Activated T-cell treated with anti-CD3 and anti-CD28 coated beads, Interleukin-2, amount 50 U/mL, for 72 hours (primary cell): ENCODE measurements around the gene DBNDD2. TPM values are rescaled to one million over a fixed set of nuclear protein-coding genes. Genes with fewer than 3 reads are reported as not detected.
A peak's percentile ranks its signal among the peaks of the same experiment; 100 is the strongest.

Source experiments
- ATAC-seq, 2 donors: fragments of 150-1000 bp; cut with Tn5 transposase; replicated peaks in 1 of 2; 2 replicates each; pipeline ENCODE4 v1.10.0; 2021; ENCODE audit warnings: moderate library complexity in 2 of 2, mild to moderate bottlenecking in 1 of 2
- DNase-seq, 2 donors: peaks; one replicate each; pipeline ENCODE4 v3.0.0; 2021 to 2022; ENCODE audit warnings: mixed read lengths in 1 of 2
- H3K27ac Mint-ChIP-seq: one replicate; pipeline ENCODE4 v1.8.0; 2022; ENCODE audit warnings: mild to moderate bottlenecking, moderate library complexity, mixed read lengths
- H3K27me3 Mint-ChIP-seq: one replicate; pipeline ENCODE4 v1.8.0; 2022; ENCODE audit warnings: low read depth, mixed read lengths
- H3K36me3 Mint-ChIP-seq, 2 donors: one replicate each; pipeline ENCODE4 v1.8.0; 2022; ENCODE audit warnings: mixed read lengths in 2 of 2, mild to moderate bottlenecking in 1 of 2; ENCODE audit not compliant: insufficient read depth in 2 of 2
- H3K4me1 Mint-ChIP-seq: one replicate; pipeline ENCODE4 v1.8.0; 2022; ENCODE audit warnings: low read depth, mixed read lengths
- H3K4me3 Mint-ChIP-seq, 2 donors: one replicate each; pipeline ENCODE4 v1.8.0; 2022; ENCODE audit warnings: mild to moderate bottlenecking in 2 of 2, mixed read lengths in 2 of 2, moderate library complexity in 2 of 2
- H3K9me3 Mint-ChIP-seq, 2 donors: one replicate each; pipeline ENCODE4 v1.8.0; 2022; ENCODE audit warnings: mixed read lengths in 2 of 2
- total RNA-seq, 2 donors: library from RNA; stranded (reverse); gene quantifications; one replicate each; pipeline ENCODE4 v1.2.3, GENCODE V29; 2022

The DBNDD2 gene
- total RNA-seq, 2 donors from 2014 or later: 28.7 to 43.4 TPM

- Mint-ChIP-seq H3K36me3 (no peaks in the 10 kb centered on the region), H3K4me1 (no peaks in the 10 kb centered on the region), H3K27ac (no peak overlapping the region), H3K27me3 (no peaks in the 10 kb centered on the region), H3K4me3 (no peak overlapping the region), H3K9me3 (no peaks in the 10 kb centered on the region)
- no peak for DNase-seq
- ATAC-seq: no peak
Measured at GRCh38 chr20:45452238-45452637, 44.1 kb downstream of the DBNDD2 start.

DNA sequence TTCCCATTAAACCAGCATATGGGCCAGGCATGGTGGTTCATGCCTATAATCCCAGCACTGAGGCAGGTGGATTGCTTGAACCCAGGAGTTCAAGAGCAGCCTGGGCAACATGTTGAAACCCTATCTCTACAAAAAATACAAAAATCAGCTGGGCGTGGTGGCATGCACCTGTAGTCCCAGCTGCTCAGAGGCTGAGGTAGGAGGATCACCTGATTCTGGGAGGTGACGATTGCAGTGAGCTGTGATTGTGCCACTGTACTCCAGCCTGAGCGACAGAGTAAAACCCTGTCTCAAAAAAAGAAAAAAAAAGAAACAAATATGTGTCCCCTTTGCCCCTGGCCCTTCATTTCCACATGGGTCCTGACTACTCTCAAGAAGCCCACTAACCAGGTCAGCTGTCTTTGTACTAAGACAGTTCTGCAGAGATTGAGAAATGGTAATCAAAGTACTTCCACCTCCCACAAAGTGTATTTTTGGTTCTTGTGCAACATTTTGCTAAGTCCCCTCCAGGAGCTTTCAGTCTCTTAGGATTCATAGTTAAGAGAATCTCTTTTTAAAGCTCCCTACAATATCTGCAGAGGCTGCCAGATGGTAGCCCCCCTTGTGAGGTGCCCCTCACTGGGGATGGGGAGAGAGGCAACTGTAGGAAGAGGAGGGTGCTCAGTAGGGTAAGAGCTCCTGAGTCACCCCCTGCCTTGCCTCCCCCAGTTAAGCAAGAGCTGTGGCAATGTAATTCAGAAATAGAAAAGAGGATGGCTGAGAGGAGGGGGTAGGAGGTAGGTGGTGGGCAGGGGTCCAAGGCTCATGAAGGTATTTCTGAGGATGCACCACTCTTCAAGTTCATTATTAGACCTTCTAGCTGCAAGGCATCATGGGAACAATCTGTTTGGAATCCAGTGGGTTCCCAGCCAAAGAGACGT is 44.9 kb downstream of the DBNDD2 start:
- ATAC-seq (no peak), DNase-seq (no peak)
- H3K4me1 Mint-ChIP-seq: no peaks in the 10 kb centered on the region
- H3K9me3 Mint-ChIP-seq: no peaks in the 10 kb centered on the region
- H3K36me3 Mint-ChIP-seq: no peaks in the 10 kb centered on the region
- no peak overlapping the region for H3K4me3 Mint-ChIP-seq
- H3K27ac Mint-ChIP-seq: no peak overlapping the region
- no peaks in the 10 kb centered on the region for H3K27me3 Mint-ChIP-seq

GRCh38 chr20:45456632-45457031 is 48.5 kb downstream of the DBNDD2 start:
- Mint-ChIP-seq H3K4me3 (no peak overlapping the region), H3K27me3 (no peaks in the 10 kb centered on the region), H3K36me3 (no peaks in the 10 kb centered on the region), H3K9me3 (no peaks in the 10 kb centered on the region), H3K4me1 (no peaks in the 10 kb centered on the region), H3K27ac (no peak overlapping the region)
- DNase-seq (peak; percentile 45 to 52), ATAC-seq (peak; percentile 54 to 65)

GRCh38 chr20:45459606-45460005 is 51.5 kb downstream of the DBNDD2 start:
- ATAC-seq: no peak
- H3K4me3 Mint-ChIP-seq: no peak overlapping the region
- H3K27ac Mint-ChIP-seq: no peak overlapping the region

More at GRCh38 chr20:45459606-45460005, 51.5 kb downstream of the DBNDD2 start:
- Mint-ChIP-seq H3K36me3 (no peaks in the 10 kb centered on the region), H3K4me1 (no peaks in the 10 kb centered on the region), H3K27me3 (no peaks in the 10 kb centered on the region), H3K9me3 (no peaks in the 10 kb centered on the region)
- DNase-seq: no peak

Other genes with a start within 250 kb of the DBNDD2 start
- not detected for gene PI3, start 233.4 kb upstream of the DBNDD2 start, total RNA-seq
- not detected for gene SEMG1, start 201.3 kb upstream of the DBNDD2 start, total RNA-seq
- not detected for gene SEMG2, start 186.9 kb upstream of the DBNDD2 start, total RNA-seq
- not detected for gene SLPI, start 153.7 kb upstream of the DBNDD2 start, total RNA-seq
- gene RBPJL, start 101.4 kb upstream of the DBNDD2 start, total RNA-seq: not detected
- gene MATN4, start 100.0 kb upstream of the DBNDD2 start, total RNA-seq: 1 to 10 TPM; 3.5 to 5.1 TPM
- gene SDC4, start 59.9 kb upstream of the DBNDD2 start, total RNA-seq: 10 to 100 TPM; 37.7 to 51.1 TPM
- gene SYS1, start 45.1 kb upstream of the DBNDD2 start, total RNA-seq: 10 to 100 TPM; 35.4 to 38.8 TPM
- under 1 TPM; 0.67 to 0.83 TPM for gene TP53TG5, start 30.0 kb upstream of the DBNDD2 start, total RNA-seq
- 10 to 100 TPM; 60.4 to 63.7 TPM for gene PIGT, start 7.9 kb downstream of the DBNDD2 start, total RNA-seq
- gene WFDC2, start 61.5 kb downstream of the DBNDD2 start, total RNA-seq: 1 to 10 TPM; 1.2 to 1.8 TPM
- gene SPINT3, start 107.3 kb downstream of the DBNDD2 start, total RNA-seq: not detected
- not detected for gene WFDC6, start 131.2 kb downstream of the DBNDD2 start, total RNA-seq
- not detected for gene EPPIN, start 139.1 kb downstream of the DBNDD2 start, total RNA-seq
- not detected for gene WFDC8, start 171.0 kb downstream of the DBNDD2 start, total RNA-seq
- not detected for gene WFDC10A, start 221.4 kb downstream of the DBNDD2 start, total RNA-seq
- gene WFDC9, start 223.0 kb downstream of the DBNDD2 start, total RNA-seq: not detected